Endodermal cell (in vitro differentiated cells): ENCODE data around the gene TIFAB. TPM values are rescaled to one million over a fixed set of nuclear protein-coding genes. Genes with fewer than 3 reads are reported as not detected.

Source experiments
- DNase-seq: peaks from one replicate; pipeline ENCODE4 v3.0.0-alpha.2; 2017
- H3K27ac ChIP-seq: 2 replicates; pipeline ENCODE4 v1.5.1; 2013; ENCODE audit warnings: mild to moderate bottlenecking, low read depth, low read length, moderate library complexity
- H3K27me3 ChIP-seq: 2 replicates; pipeline ENCODE4 v1.6.1; 2013; ENCODE audit warnings: mild to moderate bottlenecking, low read length, moderate library complexity; ENCODE audit not compliant: insufficient read depth, control insufficient read depth, poor library complexity, severe bottlenecking
- H3K36me3 ChIP-seq: 2 replicates; pipeline ENCODE4 v1.7.0; 2013; ENCODE audit warnings: mild to moderate bottlenecking, low read length, moderate library complexity; ENCODE audit not compliant: control insufficient read depth, insufficient read depth
- H3K4me1 ChIP-seq: one replicate; pipeline ENCODE4 v1.7.0; 2013; ENCODE audit warnings: low read length; ENCODE audit not compliant: control insufficient read depth, insufficient read depth
- H3K4me3 ChIP-seq: 2 replicates; pipeline ENCODE4 v1.5.1; 2013; ENCODE audit warnings: mild to moderate bottlenecking, low read length, moderate library complexity
- H3K9ac ChIP-seq: 2 replicates; pipeline ENCODE4 v1.6.1; 2013; ENCODE audit warnings: mild to moderate bottlenecking, low read length, moderate library complexity; ENCODE audit not compliant: poor library complexity, severe bottlenecking; ENCODE audit errors: extremely low read depth
- H3K9me3 ChIP-seq: 2 replicates; pipeline ENCODE4 v1.6.1; 2013; ENCODE audit warnings: mild to moderate bottlenecking, low read length, moderate library complexity; ENCODE audit not compliant: control insufficient read depth
- H3K27ac Mint-ChIP-seq: 2 replicates; pipeline ENCODE4 v1.8.0; 2020; ENCODE audit warnings: mixed read lengths
- H3K27me3 Mint-ChIP-seq: 2 replicates; pipeline ENCODE4 v1.8.0; 2021; ENCODE audit warnings: mild to moderate bottlenecking, mixed read lengths; ENCODE audit not compliant: insufficient read depth
- H3K36me3 Mint-ChIP-seq: 2 replicates; pipeline ENCODE4 v1.8.0; 2020; ENCODE audit warnings: low read depth, mixed read lengths
- H3K4me1 Mint-ChIP-seq: 2 replicates; pipeline ENCODE4 v1.8.0; 2020; ENCODE audit warnings: mixed read lengths
- H3K4me3 Mint-ChIP-seq: 2 replicates; pipeline ENCODE4 v1.8.0; 2020; ENCODE audit warnings: mild to moderate bottlenecking, moderate library complexity, mixed read lengths
- H3K9me3 Mint-ChIP-seq: 2 replicates; pipeline ENCODE4 v1.8.0; 2020; ENCODE audit warnings: mild to moderate bottlenecking, mixed read lengths
- CTCF ChIP-seq: fragments of 200-600 bp; sonication (generic); conservative IDR thresholded peaks from 2 replicates; pipeline ENCODE4 v1.5.0; 2021; ENCODE audit warnings: antibody characterized with exemption, mild to moderate bottlenecking
- WGBS, 2 experiments: methylation state at CpG; one replicate each; pipeline versions ENCODE4 v1.1.5 to v1.1.7; 2013; ENCODE audit warnings: missing lambda C conversion rate in 2 of 2, mixed read lengths in 1 of 2; ENCODE audit not compliant: insufficient coverage in 1 of 2, insufficient read length in 1 of 2; 5-methylcytosine and 5-hydroxymethylcytosine counted together
- total RNA-seq, 2 donors: library from RNA; stranded (reverse); fragmentation: NEBNext Ultra II Directional in 1 of 2; extraction: Animal tissue kit (Norgen Biotek cat#: 25700) in 1 of 2; gene quantifications; 2 replicates in 1 of 2; 3 replicates in 1 of 2; pipeline ENCODE4 v1.2.1, GENCODE V29; 2021

The TIFAB gene
- total RNA-seq, 2 donors from 2014 or later, result not detected

- Histone ChIP-seq H3K36me3 (no peaks in the 10 kb centered on the region), H3K4me1 (peaks cover 6% of the 10 kb centered on the region), H3K9me3 (no peaks in the 10 kb centered on the region), H3K9ac (no peak overlapping the region), H3K27ac (no peak overlapping the region), H3K27me3 (peaks cover 100% of the 10 kb centered on the region), H3K4me3 (peak overlapping the region; percentile 73)
- H3K27me3 Mint-ChIP-seq, result no peaks in the 10 kb centered on the region
- no peaks in the 10 kb centered on the region for H3K36me3 Mint-ChIP-seq
- peak; percentile 73 for DNase-seq
- H3K4me3 Mint-ChIP-seq, result peak overlapping the region; percentile 49
- H3K27ac Mint-ChIP-seq, result no peak overlapping the region
- WGBS, 2 experiments, result 2% methylated on average over 32 to 53 of the region's 53 CpGs
- H3K9me3 Mint-ChIP-seq, result no peaks in the 10 kb centered on the region
- H3K4me1 Mint-ChIP-seq, result peaks cover 39% of the 10 kb centered on the region
- no peak for TF ChIP-seq CTCF
These were observed 37.5 kb upstream of the TIFAB start for GRCh38 chr5:135489466-135490244.

GRCh38 chr5:135488727-135489465 lies 36.7 kb upstream of the TIFAB start:
- peak overlapping the region; percentile 73 for H3K4me3 ChIP-seq
- no peaks in the 10 kb centered on the region for H3K36me3 Mint-ChIP-seq
- H3K27me3 Mint-ChIP-seq, result no peaks in the 10 kb centered on the region
- no peak for TF ChIP-seq CTCF
- H3K4me1 ChIP-seq, result peaks cover 6% of the 10 kb centered on the region
- H3K27ac Mint-ChIP-seq, result no peak overlapping the region
- H3K36me3 ChIP-seq, result no peaks in the 10 kb centered on the region
- H3K27me3 ChIP-seq, result peaks cover 100% of the 10 kb centered on the region
- H3K9me3 ChIP-seq, result no peaks in the 10 kb centered on the region
- DNase-seq, result peak; percentile 94
- peak overlapping the region; percentile 49 for H3K4me3 Mint-ChIP-seq
- no peak overlapping the region for H3K9ac ChIP-seq
- WGBS, 2 experiments, result 0 to 2% methylated on average over 19 to 44 of the region's 44 CpGs
- H3K4me1 Mint-ChIP-seq, result peaks cover 44% of the 10 kb centered on the region
- H3K27ac ChIP-seq, result peak overlapping the region; percentile 58
- H3K9me3 Mint-ChIP-seq, result no peaks in the 10 kb centered on the region

DNA sequence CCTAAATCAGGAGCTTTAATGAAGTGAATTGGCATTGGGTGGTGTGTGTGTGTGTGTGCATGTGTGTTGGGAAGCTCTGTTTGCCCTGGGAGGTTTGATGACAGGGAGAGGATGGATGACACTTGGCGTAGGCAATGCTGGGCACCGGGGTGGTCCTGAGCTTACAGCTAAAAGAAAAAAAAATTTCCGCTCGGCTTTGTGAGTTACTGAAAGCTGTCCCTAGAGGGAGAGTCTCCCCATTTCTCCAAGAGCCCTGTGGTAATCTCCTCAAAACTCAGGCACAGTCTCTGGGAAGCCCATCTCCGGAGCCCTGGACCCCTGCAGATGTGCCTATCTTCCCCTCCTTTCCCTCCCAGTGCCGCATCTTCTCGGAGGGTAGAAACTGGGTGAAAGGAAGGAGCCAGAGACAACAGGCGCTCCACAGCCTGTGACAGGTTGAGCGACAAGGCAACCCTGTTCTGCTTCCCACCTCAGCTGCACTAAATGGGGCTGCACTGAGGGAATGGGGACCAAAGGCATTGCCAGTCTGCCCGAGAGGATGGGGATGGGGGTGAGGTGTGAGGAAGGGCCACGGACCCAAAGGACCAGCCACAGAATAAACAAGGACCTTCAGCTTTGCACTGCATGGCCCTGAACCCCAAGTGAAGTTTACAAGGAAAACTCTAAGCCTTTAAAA lies 35.8 kb upstream of the TIFAB start:
- H3K36me3 Mint-ChIP-seq, result no peaks in the 10 kb centered on the region
- WGBS, 2 experiments, result 8 to 16% methylated on average over 2 to 11 of the region's 11 CpGs
- H3K9me3 ChIP-seq, result no peaks in the 10 kb centered on the region
- peaks cover 6% of the 10 kb centered on the region for H3K4me1 ChIP-seq
- DNase-seq, result peak; percentile 53
- H3K27me3 Mint-ChIP-seq, result no peaks in the 10 kb centered on the region
- peaks cover 44% of the 10 kb centered on the region for H3K4me1 Mint-ChIP-seq
- no peak overlapping the region for H3K27ac ChIP-seq
- H3K4me3 ChIP-seq, result no peak overlapping the region
- H3K27me3 ChIP-seq, result peaks cover 100% of the 10 kb centered on the region
- no peak overlapping the region for H3K27ac Mint-ChIP-seq
- H3K9me3 Mint-ChIP-seq, result no peaks in the 10 kb centered on the region
- TF ChIP-seq CTCF, result peak; percentile 46
- no peaks in the 10 kb centered on the region for H3K36me3 ChIP-seq
- no peak overlapping the region for H3K9ac ChIP-seq
- peak overlapping the region; percentile 49 for H3K4me3 Mint-ChIP-seq
